Astrocyte of the cerebellum (primary cell): ENCODE data around the gene LMF1.
A peak's percentile ranks its signal among the peaks of the same experiment; 100 is the strongest.

Experiments used
- DNase-seq: peaks from one replicate; pipeline ENCODE4 v3.0.0-alpha.2; 2011; ENCODE audit warnings: low read depth
- H3K4me3 ChIP-seq: 2 replicates; pipeline ENCODE4 v1.5.1; 2011; ENCODE audit warnings: mild to moderate bottlenecking, low read depth, low read length, moderate library complexity
- in situ Hi-C: cut with HindIII; loops from 2 replicates; pipeline ENCODE4 v1.10.0; 2017; ENCODE audit warnings: low sequenced_read_pairs
- TF ChIP-seq, protein P1 (sequence below): IDR thresholded peaks from 2 replicates; pipeline ENCODE4 v1.5.1; 2012; ENCODE audit warnings: low read length, low read depth, moderate library complexity, mild to moderate bottlenecking; ENCODE audit errors: missing control alignments

The LMF1 gene

DNA sequence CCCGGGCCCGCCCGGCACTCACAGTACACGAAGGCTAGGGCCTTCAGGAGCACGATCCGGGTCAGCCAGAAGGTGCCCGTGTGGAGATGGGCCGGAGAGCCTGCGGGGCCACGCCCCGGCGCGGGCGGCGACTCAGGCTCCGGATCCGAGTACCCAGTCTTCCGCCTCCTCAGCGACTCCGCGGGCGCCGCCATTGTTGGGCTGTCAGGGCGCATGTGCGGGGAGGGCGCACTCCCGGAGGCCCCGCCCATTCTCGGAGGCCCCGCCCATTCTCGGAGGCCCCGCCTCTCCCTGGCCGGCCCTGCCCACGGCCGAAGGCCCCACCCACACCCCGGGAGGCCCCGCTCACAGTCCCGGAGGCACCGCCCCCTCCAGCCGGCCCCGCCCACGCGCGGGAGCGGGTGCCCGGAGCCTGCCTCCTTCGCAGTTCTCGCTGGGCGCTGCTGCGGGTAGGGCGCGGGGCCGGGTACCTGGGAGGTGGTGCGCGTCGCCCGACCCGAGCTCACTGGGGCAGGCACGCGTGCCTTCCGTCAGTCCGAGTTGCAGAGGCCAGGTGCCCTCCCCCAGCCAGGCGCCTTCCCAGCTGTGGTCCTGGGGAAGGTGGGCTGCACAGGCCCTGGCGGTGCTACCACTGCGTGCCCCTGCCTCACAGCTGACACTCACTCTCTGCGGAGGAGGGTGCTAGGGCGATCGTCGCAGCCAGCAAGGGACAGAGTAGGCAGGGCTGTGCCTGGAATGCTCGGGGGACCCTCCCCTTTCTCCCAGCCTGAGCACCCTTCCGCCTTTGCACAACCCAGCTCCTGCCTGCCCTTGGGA lies at the start of gene LMF1:
LMF1 (minus strand) TSS at position 219 of the 816 bp plus-strand sequence; CDS start at position 215, 4 bp downstream.
- H3K4me3 ChIP-seq, result peak within 1 kb of the TSS; percentile 77
- TF ChIP-seq, protein P1, sequence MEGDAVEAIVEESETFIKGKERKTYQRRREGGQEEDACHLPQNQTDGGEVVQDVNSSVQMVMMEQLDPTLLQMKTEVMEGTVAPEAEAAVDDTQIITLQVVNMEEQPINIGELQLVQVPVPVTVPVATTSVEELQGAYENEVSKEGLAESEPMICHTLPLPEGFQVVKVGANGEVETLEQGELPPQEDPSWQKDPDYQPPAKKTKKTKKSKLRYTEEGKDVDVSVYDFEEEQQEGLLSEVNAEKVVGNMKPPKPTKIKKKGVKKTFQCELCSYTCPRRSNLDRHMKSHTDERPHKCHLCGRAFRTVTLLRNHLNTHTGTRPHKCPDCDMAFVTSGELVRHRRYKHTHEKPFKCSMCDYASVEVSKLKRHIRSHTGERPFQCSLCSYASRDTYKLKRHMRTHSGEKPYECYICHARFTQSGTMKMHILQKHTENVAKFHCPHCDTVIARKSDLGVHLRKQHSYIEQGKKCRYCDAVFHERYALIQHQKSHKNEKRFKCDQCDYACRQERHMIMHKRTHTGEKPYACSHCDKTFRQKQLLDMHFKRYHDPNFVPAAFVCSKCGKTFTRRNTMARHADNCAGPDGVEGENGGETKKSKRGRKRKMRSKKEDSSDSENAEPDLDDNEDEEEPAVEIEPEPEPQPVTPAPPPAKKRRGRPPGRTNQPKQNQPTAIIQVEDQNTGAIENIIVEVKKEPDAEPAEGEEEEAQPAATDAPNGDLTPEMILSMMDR, result no peak
- peak; percentile 26 for DNase-seq
- in situ Hi-C loops, result loop anchor here (10.0 kb wide), 1 partner anchor 256 kb away; the partner anchor contains the start of gene METRN

- in situ Hi-C loops, result no loop called here
- H3K4me3 ChIP-seq, result no peak overlapping the region
- TF ChIP-seq, protein P1, result no peak
- no peak for DNase-seq
Observed at GRCh38 chr16:1020091-1020399, 49.3 kb upstream of the LMF1 start.

DNA sequence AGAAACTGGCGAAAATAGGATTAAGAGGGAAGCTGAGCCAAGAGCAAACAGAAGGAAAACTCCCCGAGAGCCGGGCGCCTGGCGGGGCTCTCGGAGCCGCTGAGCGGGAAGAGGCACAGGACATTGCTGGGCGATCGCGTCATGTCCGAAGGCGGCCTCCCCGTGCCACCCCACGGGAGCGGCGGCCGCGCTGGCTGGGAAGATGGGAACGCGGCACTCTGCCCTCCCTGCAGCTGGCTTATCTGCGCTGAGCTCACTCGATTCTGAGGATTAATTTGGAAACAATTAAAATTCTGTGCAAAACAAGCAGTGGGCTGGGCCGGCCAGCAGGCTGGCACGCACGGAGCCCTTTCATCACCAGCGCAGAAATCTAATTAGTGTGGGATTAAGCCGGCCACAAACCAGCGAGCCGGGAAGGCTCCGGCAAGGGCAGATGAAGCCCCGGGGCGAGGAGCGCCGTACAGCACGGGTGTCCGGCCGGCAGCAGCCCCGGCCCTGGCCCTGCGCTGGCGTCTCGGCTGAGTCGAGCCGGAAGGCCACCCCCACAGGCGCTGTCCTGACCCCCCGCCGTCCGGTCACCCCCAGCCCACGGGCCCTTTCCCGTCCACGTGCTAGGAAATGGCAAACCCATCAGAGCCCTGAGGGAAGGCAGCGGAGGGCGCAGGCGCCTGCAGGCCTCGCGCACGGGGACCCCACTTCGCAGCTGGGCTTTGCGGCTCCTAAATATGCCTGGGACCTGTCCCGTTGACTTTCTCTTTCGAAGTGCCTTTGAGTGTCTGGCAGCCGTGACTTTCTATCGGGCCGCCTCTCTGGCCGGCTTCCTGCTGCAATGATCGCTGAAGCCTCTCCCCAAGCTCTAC lies 48.7 kb upstream of the LMF1 start:
- in situ Hi-C loops, result no loop called here
- no peak overlapping the region for H3K4me3 ChIP-seq
- TF ChIP-seq, protein P1, result no peak
- no peak for DNase-seq

- in situ Hi-C loops, result no loop called here
- TF ChIP-seq, protein P1, result no peak
- no peak for DNase-seq
- no peak overlapping the region for H3K4me3 ChIP-seq
Observed at GRCh38 chr16:1018447-1019198, 47.8 kb upstream of the LMF1 start.

- TF ChIP-seq, protein P1, result no peak
- no peak for DNase-seq
- no peak overlapping the region for H3K4me3 ChIP-seq
- in situ Hi-C loops, result no loop called here
Observed at GRCh38 chr16:1014771-1015495, 44.1 kb upstream of the LMF1 start.
